Measurements from ENCODE around the gene EGR1.

Gene EGR1

GRCh38 chr5:138465261-138466124 lies at the start of gene EGR1:
Gene EGR1, plus strand, starts transcription at chr5:138465479. Its CDS starts 283 bp downstream, at chr5:138465762.
- DNase-seq: peak; percentile 93

DNA sequence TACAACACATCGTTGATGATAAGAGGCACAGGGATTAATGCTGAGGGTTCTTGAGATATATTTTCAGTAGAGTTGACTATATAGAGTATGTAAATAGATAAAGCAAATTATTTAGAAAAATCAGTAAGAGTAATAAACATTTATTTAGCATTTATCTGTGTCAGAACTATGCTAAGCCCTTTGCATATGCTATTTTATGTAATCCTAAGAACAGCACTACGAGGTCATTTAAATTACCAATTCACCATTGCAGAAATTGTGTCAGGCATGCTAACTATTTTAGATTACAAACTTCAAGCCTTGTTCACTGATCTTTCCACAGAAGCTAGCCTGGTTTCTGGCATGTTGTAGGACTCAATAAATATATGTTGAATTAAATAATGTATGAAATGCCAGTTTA lies 46.8 kb upstream of the EGR1 start:
- DNase-seq: no peak

DNA sequence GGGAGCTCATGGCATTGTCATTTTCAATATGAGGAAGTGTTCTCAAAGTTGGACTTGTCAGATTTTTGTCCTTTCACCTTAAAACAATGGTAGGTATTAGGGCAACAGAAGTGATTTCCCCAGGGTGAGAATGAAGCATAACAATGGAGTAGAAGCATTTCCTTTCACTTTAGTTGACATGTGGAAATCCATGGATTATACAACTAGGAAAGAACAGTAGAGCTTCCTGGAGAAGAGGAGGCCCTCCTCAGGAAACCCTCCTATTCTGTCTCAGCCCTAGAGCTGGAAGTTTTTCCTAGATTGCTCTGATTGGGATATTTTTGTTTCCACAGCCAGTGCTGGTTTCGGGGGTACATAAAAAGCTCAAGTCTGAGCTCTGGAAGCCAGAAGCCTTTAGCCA lies 40.2 kb upstream of the EGR1 start:
- DNase-seq: no peak

GRCh38 chr5:138435943-138436342 lies 29.3 kb upstream of the EGR1 start:
- DNase-seq: no peak

DNA sequence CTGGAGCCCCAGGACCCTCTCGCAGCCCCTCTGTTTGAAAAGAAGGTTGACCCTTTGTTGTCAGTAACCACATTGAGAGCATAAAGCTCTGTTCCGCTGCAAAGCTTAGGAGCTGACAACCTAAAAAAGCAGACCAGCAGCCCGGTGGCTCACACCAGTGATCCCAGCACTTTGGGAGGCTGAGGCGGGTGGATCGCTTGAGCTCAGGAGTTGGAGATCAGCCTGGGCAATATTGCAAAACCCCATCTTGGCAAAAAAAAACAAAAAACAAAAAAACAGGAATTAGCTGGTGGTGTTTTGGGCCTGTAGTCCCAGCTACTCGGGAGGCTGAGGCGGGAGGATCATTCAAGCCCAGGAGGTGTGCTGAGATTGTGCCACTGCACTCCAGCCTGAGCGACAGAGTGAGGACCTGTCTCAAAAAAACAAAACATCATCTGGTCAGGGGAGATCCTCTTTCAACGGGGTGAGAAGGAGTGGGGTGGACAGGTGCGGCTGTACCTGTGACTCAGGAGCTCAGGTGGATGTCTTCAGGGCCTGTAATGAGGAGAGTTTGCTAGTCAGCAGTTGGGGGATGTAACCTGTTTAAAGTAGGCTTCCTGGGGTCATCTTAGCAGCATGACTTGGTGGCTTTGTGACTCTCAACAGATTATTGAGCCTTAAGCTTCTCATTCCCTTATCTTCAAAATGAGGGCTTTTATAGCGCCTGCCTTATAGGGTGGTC lies 27.1 kb upstream of the EGR1 start:
- DNase-seq: no peak

- DNase-seq: peak; percentile 74
Measured at GRCh38 chr5:138438724-138439476, 26.4 kb upstream of the EGR1 start, which contains the start of gene REEP2. Gene REEP2, plus strand, starts transcription at chr5:138439057. Its CDS starts 152 bp downstream, at chr5:138439209.

DNA sequence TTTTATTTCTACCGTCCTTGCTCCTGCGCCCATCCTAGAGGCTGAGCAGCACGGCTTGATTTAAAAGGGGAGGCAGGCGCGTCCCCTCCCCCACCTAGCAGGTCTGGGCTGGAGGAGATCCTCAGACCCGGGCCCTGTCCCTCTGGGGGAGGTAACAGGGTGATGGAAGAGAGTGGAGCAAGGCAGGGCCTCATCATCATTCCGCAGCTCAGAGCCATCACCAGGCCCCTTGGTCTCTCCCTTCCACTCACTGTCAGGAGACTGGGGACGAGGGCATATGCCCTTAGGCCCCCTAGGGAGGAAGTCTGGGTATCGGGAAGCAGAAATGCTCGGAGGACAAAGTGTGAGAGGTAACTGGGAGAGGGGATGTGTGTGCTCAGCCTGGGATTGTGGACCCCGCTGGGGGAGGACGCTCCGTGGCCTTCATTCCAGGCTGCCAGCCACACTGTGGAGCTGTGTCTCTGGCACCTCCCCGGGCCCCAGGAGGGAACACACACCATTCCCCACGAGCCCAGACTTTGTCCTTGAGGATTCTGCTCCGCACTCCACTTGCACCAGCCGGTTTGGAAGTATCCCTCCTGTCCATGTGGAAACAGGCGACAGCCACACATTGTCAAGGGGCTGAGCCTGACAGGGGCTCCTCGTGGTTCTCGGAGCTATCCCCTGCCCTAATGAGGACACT lies 25.7 kb upstream of the EGR1 start:
- DNase-seq: no peak

DNA sequence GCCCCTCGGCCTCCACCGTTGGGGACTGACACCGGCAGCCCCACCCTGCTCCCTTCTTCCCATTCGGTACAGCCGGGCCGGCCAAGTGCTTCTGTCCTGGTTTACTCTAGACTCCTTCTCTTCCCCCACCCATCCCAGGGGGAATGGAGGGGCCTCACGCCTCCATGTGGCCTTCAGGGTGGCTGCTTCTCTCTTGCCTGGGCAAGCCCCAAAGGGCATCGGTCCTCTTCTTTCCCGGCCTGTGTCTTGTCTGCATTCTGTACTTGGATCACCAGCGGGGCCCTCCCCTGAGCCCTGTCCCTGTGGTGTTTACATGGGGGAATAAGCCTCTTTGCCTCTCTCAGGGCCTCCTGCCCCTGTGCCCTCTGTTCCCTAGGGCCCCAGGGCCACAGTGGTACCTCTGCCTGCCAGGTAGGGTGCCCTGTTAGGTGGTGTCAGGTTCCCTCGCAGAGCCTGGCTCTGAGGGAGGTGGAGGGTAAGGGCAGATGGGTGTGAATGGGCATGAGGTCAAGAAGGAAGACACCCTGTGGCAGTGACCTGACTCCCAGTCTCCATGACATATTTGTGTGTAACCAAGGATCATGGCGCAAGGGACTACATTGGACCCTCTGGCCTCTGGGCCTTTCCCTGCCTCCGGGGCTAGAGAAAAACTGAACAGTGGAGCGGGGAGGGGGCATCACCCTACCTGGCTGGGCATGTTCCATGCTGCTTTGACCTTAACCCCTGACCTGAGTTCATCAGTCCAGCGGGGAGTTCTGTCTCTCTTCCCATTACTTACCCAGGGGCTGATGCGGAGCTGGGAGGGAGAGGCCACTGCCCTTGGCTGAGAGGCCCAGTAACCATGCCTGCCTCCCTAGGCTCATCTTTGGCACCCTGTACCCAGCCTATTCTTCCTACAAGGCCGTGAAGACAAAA lies 24.9 kb upstream of the EGR1 start:
- DNase-seq: no peak

- no peak for DNase-seq
Measured at GRCh38 chr5:138441221-138441620, 24.1 kb upstream of the EGR1 start.

DNA sequence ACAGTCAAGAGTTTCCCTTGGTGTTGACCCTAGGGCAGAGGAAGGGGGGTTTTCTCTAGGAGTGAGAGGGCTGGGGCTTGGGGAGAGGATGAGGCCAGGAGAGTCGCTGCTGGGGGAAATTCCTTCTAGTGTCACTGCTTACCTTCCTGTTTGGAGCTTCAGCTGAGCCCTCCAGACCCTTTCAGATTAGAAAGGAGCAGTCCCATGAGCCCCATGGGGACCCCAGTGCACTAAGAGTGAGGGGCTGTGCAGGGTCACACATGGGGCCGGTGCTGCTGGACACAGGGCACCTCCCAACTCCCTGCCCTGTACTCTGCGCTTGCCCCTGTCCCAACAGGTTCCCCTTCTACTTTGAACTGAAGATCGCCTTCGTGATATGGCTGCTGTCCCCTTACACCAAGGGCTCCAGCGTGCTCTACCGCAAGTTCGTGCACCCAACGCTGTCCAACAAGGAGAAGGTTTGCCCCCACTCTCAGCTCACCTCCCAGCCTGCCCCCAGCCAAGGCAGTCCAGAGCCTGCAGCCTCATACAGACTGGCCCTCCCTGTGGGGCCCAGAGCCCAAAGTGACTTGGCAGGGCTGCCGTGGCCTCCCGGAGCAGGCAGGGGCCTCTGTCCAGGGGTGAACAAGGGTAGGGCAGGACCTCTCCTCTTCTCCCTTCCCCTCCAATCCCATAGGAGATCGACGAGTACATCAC lies 21.1 kb upstream of the EGR1 start:
- no peak for DNase-seq

- DNase-seq: no peak
Measured at GRCh38 chr5:138444774-138445546, 20.3 kb upstream of the EGR1 start.

DNA sequence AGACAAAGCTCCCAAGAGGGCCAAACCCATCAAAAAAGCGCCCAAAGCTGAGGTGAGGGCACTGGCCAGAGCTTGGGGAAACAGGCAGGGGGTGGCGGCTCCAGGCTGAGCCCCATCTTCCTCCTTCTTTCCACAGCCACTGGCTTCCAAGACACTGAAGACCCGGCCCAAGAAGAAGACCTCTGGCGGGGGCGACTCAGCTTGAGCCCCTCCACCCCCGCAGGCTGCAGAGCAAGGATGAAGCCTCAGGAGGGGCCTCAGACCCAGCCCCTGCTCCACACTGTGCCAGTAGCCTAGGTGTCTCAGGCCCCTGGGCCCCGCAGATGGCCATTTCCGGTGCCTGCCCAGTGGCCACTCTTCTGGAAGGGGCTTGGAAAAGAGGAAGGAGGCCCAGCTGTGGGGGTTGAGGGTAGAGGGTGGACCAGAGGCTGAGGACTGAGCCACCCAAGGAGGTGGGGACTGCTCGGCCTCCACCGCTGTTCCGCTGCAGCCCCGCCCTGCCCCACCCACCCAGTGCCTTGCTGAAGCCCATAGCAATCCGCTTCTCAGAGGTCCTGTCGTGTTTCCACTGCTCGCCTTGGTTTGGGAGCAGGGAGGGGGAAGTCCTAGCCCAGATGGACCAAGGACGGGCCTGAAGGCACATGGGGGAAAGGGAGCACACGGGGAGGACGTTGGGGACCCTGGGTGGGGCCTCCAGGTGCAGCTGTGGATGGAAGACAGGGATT lies 19.6 kb upstream of the EGR1 start:
- DNase-seq: no peak

DNA sequence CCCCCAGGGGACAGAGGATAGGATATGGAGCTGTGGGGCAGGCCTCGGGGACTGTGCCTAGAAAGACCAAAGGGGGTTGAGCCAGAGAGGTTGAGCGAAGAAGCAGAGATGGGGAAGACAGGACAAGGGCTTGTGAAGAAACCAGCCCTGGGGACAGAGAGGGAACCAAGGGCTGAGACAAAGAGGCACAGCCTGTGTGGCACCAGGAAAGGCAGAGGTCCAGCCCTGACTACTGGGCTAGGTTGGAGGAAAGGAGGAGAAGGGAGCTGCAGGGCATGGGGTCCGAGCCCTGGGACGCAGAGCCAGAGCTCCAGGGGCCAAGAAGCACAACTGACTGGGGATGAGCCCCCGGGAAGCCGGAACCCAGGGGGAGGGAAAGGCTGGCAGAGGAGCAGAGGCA lies 17.2 kb upstream of the EGR1 start:
- no peak for DNase-seq

- DNase-seq: peak; percentile 98
Measured at GRCh38 chr5:138448481-138449398, 16.5 kb upstream of the EGR1 start.

DNA sequence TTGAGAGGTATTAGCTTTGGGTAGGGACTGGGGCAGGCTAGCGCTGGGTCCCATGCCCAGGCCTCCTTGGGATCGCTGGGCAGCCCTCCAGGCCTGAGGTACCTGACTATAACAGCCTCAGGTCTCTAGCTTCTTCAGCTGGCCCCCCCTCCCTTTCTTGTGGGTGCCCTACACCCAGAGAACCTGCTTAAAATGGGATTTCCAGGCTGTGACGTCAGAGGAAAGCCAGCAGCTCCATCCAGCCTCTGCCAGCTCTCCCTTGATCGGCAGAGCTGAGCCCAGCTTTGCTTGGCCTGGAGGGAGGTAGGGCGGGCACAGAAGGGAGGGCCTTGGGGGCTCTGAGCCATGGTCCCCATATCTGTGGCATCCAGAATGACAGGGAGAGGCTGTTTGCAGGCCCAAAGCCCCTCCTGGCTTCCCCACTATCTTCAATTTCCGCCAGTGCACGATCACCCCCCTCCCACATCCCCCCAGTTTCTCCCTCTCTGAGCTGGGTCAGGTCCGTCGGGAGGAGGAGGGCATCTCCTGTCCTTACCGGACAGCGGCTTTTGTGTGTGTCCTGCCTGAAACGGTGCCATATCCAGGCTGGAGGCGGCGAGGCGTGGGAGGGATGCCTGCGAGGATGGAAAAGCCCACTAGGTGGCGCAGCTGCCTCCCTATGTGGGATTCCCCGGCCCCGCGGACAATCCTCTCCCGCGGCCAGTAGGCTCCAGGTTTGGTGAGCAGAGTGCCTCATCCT lies 15.6 kb upstream of the EGR1 start:
- DNase-seq: peak; percentile 89

- DNase-seq: no peak
Measured at GRCh38 chr5:138450971-138451370, 14.3 kb upstream of the EGR1 start.

DNA sequence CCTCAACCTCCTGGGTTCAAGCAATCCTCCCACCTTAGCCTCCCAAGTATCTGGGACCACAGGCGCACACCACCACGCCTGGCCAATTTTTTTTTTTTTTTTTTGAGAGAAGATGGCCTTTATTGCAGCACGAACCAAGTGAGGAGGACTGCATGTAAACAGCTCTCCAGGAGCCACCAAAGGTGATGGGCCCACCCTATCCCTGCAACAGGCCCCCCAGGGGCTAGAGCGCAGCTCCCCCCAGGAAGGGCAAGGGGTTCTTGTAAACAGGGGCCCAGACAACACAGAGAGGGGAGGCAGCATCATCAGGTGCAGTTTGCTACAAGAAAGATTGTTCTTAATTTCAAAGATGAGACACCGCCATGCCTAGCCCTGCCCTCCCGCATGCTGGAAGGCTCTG lies 12.6 kb upstream of the EGR1 start:
- no peak for DNase-seq

GRCh38 chr5:138453590-138453989 lies 11.7 kb upstream of the EGR1 start:
- DNase-seq: no peak

Measured in NCI-H345 (cell line).